Measurements from ENCODE around the gene STX1B.
"Not testable (repeated sequence)": the region's sequence is repeated elsewhere in the genome, so short reads cannot be mapped to it uniquely, and the experiment has no call there.

The STX1B gene

GRCh38 chr16:30948667-30949649 lies 61.5 kb downstream of the STX1B start, which contains the start of gene ORAI3:
ORAI3 (plus strand) TSS chr16:30949068; CDS start chr16:30949290, 222 bp downstream.
- DNase-seq = peak; percentile 29

- DNase-seq = no peak
Measured at GRCh38 chr16:30947859-30948666, 62.4 kb downstream of the STX1B start.

- no peak for DNase-seq
Measured at GRCh38 chr16:30947541-30947858, 62.9 kb downstream of the STX1B start.

GRCh38 chr16:30946671-30947540 lies 63.5 kb downstream of the STX1B start:
- DNase-seq = no peak

- no peak for DNase-seq
Measured at GRCh38 chr16:30944352-30944751, 66.1 kb downstream of the STX1B start.

GRCh38 chr16:30942426-30942806 lies 68.0 kb downstream of the STX1B start:
- no peak for DNase-seq

GRCh38 chr16:30941600-30942425 lies 68.6 kb downstream of the STX1B start:
- DNase-seq = peak; percentile 74

GRCh38 chr16:30939571-30939970 lies 70.9 kb downstream of the STX1B start:
- DNase-seq = not testable (repeated sequence)
